IPS DF 6.9 (cell line): Measurements from ENCODE around the gene PDYN.
"Not testable (repeated sequence)": the region's sequence is repeated elsewhere in the genome, so short reads cannot be mapped to it uniquely, and the experiment has no call there.

Experiments
- DNase-seq: peaks from one replicate; pipeline ENCODE4 v3.0.0-alpha.2; 2013; ENCODE audit warnings: low read depth, low spot score
- H3K27ac ChIP-seq: one replicate; pipeline ENCODE4 v1.5.1; 2013; ENCODE audit warnings: low read length, control low read depth
- H3K27me3 ChIP-seq: 2 replicates; pipeline ENCODE4 v1.6.1; 2013; ENCODE audit warnings: mild to moderate bottlenecking, low read length; ENCODE audit not compliant: control insufficient read depth, insufficient read depth
- H3K36me3 ChIP-seq: 2 replicates; pipeline ENCODE4 v1.6.1; 2013; ENCODE audit warnings: low read length; ENCODE audit not compliant: control insufficient read depth, insufficient read depth
- H3K4me1 ChIP-seq: 2 replicates; pipeline ENCODE4 v1.6.1; 2013; ENCODE audit warnings: low read length; ENCODE audit not compliant: control insufficient read depth, insufficient read depth
- H3K4me3 ChIP-seq: 2 replicates; pipeline ENCODE4 v1.5.1; 2013; ENCODE audit warnings: mild to moderate bottlenecking, low read length
- H3K9me3 ChIP-seq: 2 replicates; pipeline ENCODE4 v1.6.1; 2013; ENCODE audit warnings: low read length, inconsistent platforms; ENCODE audit not compliant: control insufficient read depth, insufficient read depth
- WGBS: extraction: QIAGEN DNeasy Blood & Tissue Kit; methylation state at CpG from one replicate; pipeline ENCODE4 v1.1.7; 2013; ENCODE audit warnings: mixed read lengths, missing lambda C conversion rate; ENCODE audit not compliant: insufficient read length, insufficient coverage; 5-methylcytosine and 5-hydroxymethylcytosine counted together

PDYN gene

DNA sequence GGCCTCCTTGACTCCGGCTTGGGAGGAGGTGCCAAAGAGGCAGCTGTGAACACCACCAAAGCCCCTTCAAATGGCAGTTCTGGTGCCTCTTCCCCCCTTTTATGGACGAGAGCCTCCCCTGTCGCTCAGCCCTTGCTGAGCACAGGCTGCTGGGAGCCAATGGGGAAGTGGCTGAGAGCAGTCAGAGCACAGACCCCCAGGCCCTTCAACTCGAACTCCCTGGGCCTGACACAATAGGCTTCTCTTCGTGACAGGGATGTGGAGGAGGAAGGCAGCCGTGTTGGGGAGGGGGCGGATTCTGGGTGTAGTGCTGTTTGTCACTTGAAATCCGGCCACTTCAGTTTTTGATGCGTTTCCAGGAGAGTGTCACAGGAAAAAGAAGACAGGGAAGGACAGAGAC, at the start of gene PDYN:
Gene PDYN (minus strand): TSS at position 73 of the 400 bp plus-strand sequence. CDS start 10,974 bp downstream, outside the sequence.
- no peak for DNase-seq
- Histone ChIP-seq H3K27ac (no peak within 1 kb of the TSS), H3K9me3 (no peaks in the 10 kb centered on the region), H3K4me3 (no peak within 1 kb of the TSS), H3K36me3 (no peaks in the 10 kb centered on the region), H3K27me3 (no peaks in the 10 kb centered on the region), H3K4me1 (no peaks in the 10 kb centered on the region; the same call in 1 of the 2 replicates)
- WGBS, result no CpG with 5 or more reads among the region's 9 CpGs

DNA sequence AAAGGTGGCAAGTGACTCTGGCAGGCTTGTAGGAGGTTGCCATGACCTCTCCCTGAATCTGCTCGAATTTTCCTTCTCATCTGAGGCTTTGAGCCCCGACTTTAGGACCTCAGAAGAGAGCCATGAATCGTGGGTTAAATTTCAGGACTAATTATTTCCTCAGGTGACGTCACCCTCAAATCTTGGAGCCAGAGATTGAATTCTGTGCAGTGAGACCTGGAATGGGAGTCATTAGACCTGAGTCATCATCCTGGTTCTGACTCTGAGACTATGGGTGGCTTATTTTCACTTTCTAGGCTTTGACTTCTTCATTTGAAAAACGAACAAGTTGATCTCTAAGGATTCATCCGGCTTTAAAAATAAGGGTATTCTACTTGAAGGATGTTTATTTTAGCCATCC, 48.5 kb upstream of the PDYN start:
- DNase-seq, result no peak
- no peak overlapping the region for H3K4me3 ChIP-seq
- no peaks in the 10 kb centered on the region for H3K9me3 ChIP-seq
- WGBS, result no CpG with 5 or more reads among the region's 6 CpGs
- no peaks in the 10 kb centered on the region for H3K36me3 ChIP-seq
- no peak overlapping the region for H3K27ac ChIP-seq
- H3K27me3 ChIP-seq, result no peaks in the 10 kb centered on the region
- H3K4me1 ChIP-seq, result no peaks in the 10 kb centered on the region

DNA sequence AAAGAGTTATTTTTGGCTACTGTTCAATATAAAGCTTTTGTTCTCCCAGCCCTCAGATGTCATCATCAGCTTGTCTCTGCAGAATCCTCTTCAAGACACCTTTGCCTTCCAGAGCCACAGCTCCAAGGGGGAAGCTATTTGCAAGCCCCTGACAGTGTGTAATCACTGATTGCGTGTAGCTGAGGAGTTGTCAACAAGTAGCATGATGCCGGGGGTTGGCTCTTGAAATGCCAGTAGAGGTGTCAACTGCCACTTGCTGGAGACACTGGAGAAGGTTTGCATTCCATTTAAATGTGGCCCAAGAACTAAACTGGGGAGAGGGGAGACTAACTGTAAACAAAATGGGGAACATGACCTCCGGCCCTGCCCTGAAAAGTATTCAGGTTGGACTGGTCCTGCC, 44.3 kb upstream of the PDYN start:
- Histone ChIP-seq H3K27me3 (no peaks in the 10 kb centered on the region), H3K4me1 (no peaks in the 10 kb centered on the region), H3K9me3 (no peaks in the 10 kb centered on the region), H3K4me3 (no peak overlapping the region), H3K36me3 (no peaks in the 10 kb centered on the region), H3K27ac (no peak overlapping the region)
- DNase-seq, result no peak
- WGBS, result no CpG with 5 or more reads among the region's 3 CpGs

DNA sequence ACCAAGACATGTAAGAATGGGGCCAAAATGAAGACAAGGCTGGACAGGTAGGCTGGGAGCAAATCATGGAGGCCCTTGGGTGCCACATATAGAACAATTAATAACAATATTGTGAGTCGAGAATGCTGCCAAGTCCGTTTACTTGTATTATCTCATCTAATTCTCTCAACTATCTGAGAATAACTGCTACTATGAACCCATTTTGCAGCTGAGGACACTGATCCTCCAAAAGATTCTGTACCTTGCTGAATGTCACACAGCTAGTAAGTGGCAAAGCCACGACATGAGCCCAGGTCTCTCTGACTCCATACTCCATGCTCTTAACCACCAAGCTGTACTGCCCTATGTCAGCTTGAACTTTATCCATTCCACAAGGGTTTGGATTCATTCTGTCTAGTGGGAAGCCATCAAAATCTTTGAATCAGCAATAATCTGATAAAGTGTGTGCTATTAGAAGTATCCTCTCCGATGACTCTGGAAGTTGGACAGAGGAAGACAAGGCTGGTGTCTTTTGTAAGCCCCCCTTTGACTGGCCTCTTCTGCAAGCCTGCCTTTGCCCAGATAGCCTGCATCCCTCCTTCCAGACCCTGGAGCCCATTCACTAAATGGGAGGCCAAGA, 43.5 kb upstream of the PDYN start:
- Histone ChIP-seq H3K27me3 (no peaks in the 10 kb centered on the region), H3K36me3 (no peaks in the 10 kb centered on the region), H3K9me3 (no peaks in the 10 kb centered on the region), H3K4me1 (no peaks in the 10 kb centered on the region), H3K27ac (no peak overlapping the region), H3K4me3 (no peak overlapping the region)
- no CpG with 5 or more reads among the region's 4 CpGs for WGBS
- no peak for DNase-seq

DNA sequence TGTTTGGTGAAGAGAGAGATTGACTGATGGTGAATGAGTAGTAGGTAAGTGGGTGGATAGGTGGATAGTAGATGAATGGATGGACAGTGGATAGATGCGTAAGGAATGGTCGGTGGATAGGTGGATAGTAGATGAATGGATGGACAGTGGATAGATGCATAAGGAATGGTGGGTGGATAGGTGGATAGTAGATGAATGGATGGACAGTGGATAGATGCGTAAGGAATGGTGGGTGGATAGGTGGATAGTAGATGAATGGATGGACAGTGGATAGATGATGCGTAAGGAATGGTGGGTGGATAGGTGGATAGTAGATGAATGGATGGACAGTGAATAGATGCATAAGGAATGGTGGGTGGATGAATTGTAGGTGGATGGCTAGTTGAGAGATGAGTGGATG, 42.5 kb upstream of the PDYN start:
- not testable (repeated sequence) for DNase-seq, H3K36me3 ChIP-seq, H3K4me1 ChIP-seq, H3K27me3 ChIP-seq, H3K27ac ChIP-seq, H3K9me3 ChIP-seq, H3K4me3 ChIP-seq
- no CpG with 5 or more reads among the region's 4 CpGs for WGBS

DNA sequence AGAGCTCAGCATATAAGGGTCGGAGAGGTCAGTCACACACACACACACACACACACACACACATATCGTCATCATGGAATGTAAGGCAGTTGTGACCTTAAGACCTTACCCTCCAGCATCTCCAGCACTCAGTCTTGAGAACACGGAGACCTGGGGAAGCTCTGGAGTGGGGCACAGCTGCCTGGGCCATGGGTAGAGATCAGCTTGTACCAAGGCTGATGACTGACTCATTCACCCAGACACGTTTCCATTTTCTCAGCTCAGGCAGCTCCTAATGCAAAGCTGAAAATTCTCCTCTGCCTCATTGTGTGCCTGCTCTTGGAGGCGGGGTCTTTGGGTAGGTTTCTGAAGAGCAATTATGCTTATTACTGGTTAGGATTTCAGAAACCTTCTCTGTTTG, 38.3 kb upstream of the PDYN start:
- Histone ChIP-seq H3K9me3 (no peaks in the 10 kb centered on the region; the same call in 1 of the 2 replicates), H3K36me3 (no peaks in the 10 kb centered on the region), H3K4me1 (no peaks in the 10 kb centered on the region), H3K27ac (no peak overlapping the region), H3K27me3 (no peaks in the 10 kb centered on the region), H3K4me3 (no peak overlapping the region)
- no peak for DNase-seq
- no CpG with 5 or more reads among the region's 5 CpGs for WGBS

DNA sequence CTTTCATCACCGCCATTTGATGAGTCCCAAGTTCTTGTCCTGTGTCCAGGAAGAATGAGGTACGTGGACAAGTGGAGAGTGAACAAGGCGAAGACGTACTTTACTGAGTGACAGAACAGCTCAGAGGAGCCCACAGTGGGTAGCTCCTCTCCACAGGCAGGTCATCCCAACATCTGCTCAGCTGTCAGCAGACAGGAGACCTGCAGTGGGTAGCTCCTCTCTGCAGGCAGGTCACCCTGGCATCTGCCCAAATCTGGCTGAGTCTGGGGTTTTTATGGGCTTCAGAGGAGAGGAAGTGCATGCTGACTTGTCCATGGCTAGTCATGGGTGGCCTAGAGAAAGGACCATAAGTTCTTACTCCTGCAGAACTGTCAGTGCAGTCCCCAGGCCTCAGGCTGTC, 32.7 kb upstream of the PDYN start:
- no peak for DNase-seq
- H3K27ac ChIP-seq, result no peak overlapping the region
- H3K36me3 ChIP-seq, result no peaks in the 10 kb centered on the region
- no peaks in the 10 kb centered on the region for H3K4me1 ChIP-seq
- H3K27me3 ChIP-seq, result no peaks in the 10 kb centered on the region
- no CpG with 5 or more reads among the region's 4 CpGs for WGBS
- H3K9me3 ChIP-seq, result no peaks in the 10 kb centered on the region
- no peak overlapping the region for H3K4me3 ChIP-seq

DNA sequence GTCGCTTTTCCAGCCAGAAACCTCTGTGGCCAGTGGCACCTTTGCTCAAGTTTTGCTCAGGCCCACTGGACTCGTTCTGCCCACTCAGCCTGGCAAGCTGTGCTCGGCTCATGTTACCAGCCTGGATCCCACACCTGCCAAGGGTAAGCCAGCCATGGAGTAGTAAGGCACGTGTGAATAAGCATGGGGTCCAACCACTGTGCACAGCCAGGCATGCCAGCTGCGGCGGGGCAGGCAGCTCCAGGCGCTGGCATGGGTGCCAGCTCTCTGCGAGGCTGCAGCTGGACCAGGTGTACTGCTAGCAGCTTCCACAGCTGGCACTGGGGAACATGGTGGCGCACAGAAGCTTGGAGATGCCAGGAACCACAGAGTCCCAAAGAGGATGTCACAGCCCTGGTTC, 32.1 kb upstream of the PDYN start:
- Histone ChIP-seq H3K4me3 (no peak overlapping the region), H3K36me3 (no peaks in the 10 kb centered on the region), H3K27me3 (no peaks in the 10 kb centered on the region), H3K9me3 (no peaks in the 10 kb centered on the region), H3K4me1 (no peaks in the 10 kb centered on the region), H3K27ac (no peak overlapping the region)
- WGBS, result no CpG with 5 or more reads among the region's 9 CpGs
- no peak for DNase-seq

DNA sequence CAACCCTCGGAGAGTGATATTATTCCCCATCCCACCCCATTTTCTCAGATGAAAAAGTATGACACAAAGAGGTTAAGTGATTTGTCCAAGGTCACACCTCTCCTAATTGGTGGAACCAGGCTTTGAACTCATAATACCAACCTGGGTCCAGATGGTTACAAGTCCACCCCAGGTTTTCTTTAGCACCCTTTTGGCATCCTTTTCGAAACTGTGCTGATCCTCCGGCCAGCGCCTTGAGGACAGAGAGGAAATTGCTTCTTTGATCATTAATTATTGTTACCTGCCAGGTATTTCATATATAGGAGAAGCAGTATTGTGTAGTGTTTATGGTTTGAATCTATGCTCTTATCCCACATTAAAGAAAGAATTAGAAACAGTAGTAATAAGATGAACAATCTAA, 29.3 kb upstream of the PDYN start:
- Histone ChIP-seq H3K9me3 (no peaks in the 10 kb centered on the region), H3K27ac (no peak overlapping the region), H3K4me1 (no peaks in the 10 kb centered on the region), H3K27me3 (no peaks in the 10 kb centered on the region), H3K36me3 (no peaks in the 10 kb centered on the region), H3K4me3 (no peak overlapping the region)
- no peak for DNase-seq
- no CpG with 5 or more reads among the region's 4 CpGs for WGBS

DNA sequence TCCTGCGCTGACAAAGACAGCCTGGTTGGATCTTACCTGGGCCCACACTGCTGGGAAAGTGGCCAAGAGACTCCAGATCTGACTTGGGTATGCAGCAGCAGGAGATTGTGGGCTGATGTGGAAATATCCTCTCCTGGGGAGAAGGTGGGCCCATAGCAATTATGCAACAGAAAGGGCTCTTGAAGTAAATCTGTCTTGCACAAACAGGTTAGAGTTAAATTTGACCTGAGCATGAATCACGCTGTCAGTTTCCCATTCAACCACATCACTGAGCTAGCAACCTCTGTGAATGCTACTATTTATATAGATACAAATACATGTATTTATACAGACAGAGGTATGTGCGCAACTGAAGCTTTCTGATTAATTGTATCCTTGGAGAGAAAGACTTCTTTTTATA, 28.3 kb upstream of the PDYN start:
- no peak overlapping the region for H3K4me3 ChIP-seq
- H3K4me1 ChIP-seq, result no peaks in the 10 kb centered on the region
- no peak for DNase-seq
- H3K27me3 ChIP-seq, result no peaks in the 10 kb centered on the region
- H3K36me3 ChIP-seq, result no peaks in the 10 kb centered on the region
- no CpG with 5 or more reads among the region's 3 CpGs for WGBS
- no peak overlapping the region for H3K27ac ChIP-seq
- no peaks in the 10 kb centered on the region for H3K9me3 ChIP-seq

DNA sequence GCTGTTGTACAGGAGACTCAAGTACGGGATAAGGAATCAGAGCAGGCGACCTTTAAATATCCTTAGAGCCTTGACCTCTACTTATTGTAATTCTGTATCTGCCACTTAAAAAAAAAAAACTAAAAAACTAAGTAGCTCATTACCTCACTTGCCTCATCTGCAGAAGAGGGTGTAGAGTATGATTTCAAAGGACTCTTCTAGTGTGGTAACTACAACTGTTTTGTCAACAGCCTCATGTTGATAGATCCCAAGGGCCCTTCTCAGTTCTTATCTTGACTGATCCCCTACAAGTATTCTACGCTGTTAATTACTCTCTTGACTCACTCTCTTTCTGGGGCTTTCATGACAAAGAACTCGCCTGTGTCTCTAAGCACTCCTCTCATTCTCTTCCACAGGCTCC, 16.7 kb upstream of the PDYN start:
- Histone ChIP-seq H3K27ac (no peak overlapping the region), H3K9me3 (no peaks in the 10 kb centered on the region), H3K36me3 (no peaks in the 10 kb centered on the region), H3K27me3 (no peaks in the 10 kb centered on the region), H3K4me3 (no peak overlapping the region), H3K4me1 (no peaks in the 10 kb centered on the region)
- DNase-seq, result no peak
- WGBS, result no CpG with 5 or more reads among the region's 4 CpGs
